Activated CD8-positive, alpha-beta memory T cell treated with anti-CD3 and anti-CD28 coated beads, Interleukin-2, amount 50 U/mL, for 24 hours (primary cell): ENCODE results near the gene PPP1R14C.

ENCODE experiments used
- DNase-seq: peaks from one replicate; pipeline ENCODE4 v3.0.0-alpha.2; 2020; ENCODE audit errors: extremely low read depth

Gene PPP1R14C

GRCh38 chr6:150296890-150297289 is 154.0 kb downstream of the PPP1R14C start:
- no peak for DNase-seq

GRCh38 chr6:150297327-150298029 is 154.6 kb downstream of the PPP1R14C start:
- DNase-seq: no peak

GRCh38 chr6:150298030-150298380 is 155.2 kb downstream of the PPP1R14C start:
- DNase-seq: no peak

- DNase-seq: no peak
Observed at GRCh38 chr6:150298676-150299075, 155.8 kb downstream of the PPP1R14C start.
